K562 (cell line): Measurements from ENCODE around the gene PAFAH1B1. TPM values are rescaled to one million over a fixed set of nuclear protein-coding genes. Genes with fewer than 3 reads are reported as not detected.

Experiments used
- ATAC-seq: fragments of 200-7000 bp; cut with Tn5 transposase; 3 replicates; pipeline ENCODE4 v1.9.1; 2020; ENCODE audit warnings: moderate library complexity
- BruUV-seq: library from RNA; stranded (reverse); fragments of 400-500 nt; replicated peaks from 2 replicates; lab custom pipeline; 2021; lab: Mats Ljungman, UMichigan
- CTCF ChIA-PET: fragments of 300-600 bp; formaldehyde crosslinking; extraction: SDS; loops from one replicate; lab custom pipeline; 2021; ENCODE audit warnings: low intra/inter-chr PET ratio; lab: Yijun Ruan, JAX
- POLR2A ChIA-PET: fragments of 300-600, 350-650 bp; sonication (Branson Sonifier 250); formaldehyde crosslinking; extraction: SDS; loops from one replicate; lab custom pipeline; 2021; ENCODE audit warnings: antibody characterized with exemption, inconsistent platforms; lab: Yijun Ruan, JAX
- DNase-seq, 4 experiments: peaks; one replicate each; pipeline versions ENCODE4 v3.0.0 to v3.0.0-alpha.2; 2011 to 2018; ENCODE audit warnings: low spot score in 3 of 4, mixed read lengths in 3 of 4; ENCODE audit errors: extremely low read depth in 1 of 4
- FAIRE-seq: peaks from 2 replicates; lab custom pipeline; 2011; peaks lifted over from hg19 to GRCh38; lab: Jason Lieb, UNC
- H2AFZ ChIP-seq: 2 replicates; pipeline ENCODE4 v1.6.0; 2011; ENCODE audit warnings: low read depth, low read length, control low read depth, inconsistent platforms
- H3K27ac ChIP-seq: fragments of 200-600 bp; 3 replicates; pipeline ENCODE4 v1.8.0; 2011; ENCODE audit warnings: low read depth, mild to moderate bottlenecking, control low read depth, inconsistent platforms, low read length, moderate library complexity, mixed read lengths; ENCODE audit errors: extremely low read depth
- H3K27me3 ChIP-seq, 2 experiments: fragments of 300-600 bp in 1 of 2; 2 replicates in 1 of 2; 3 replicates in 1 of 2; pipeline versions ENCODE4 v1.6.0 to v1.8.0; 2011; ENCODE audit warnings: inconsistent platforms in 2 of 2, low read length in 2 of 2, mild to moderate bottlenecking in 1 of 2, mixed read lengths in 1 of 2, moderate library complexity in 1 of 2; ENCODE audit not compliant: control insufficient read depth in 2 of 2, insufficient read depth in 2 of 2
- H3K36me3 ChIP-seq: fragments of 300-600 bp; 3 replicates; pipeline ENCODE4 v1.8.0; 2011; ENCODE audit warnings: mild to moderate bottlenecking, low read length, inconsistent platforms; ENCODE audit not compliant: control insufficient read depth, insufficient read depth
- H3K4me1 ChIP-seq, 2 experiments: fragments of 200-600 bp in 1 of 2; replicated peaks in 1 of 2; 2 replicates in 1 of 2; 3 replicates in 1 of 2; pipeline versions ENCODE4 v1.5.1 to v1.8.0; 2011; ENCODE audit warnings: inconsistent platforms in 2 of 2, low read length in 2 of 2, mild to moderate bottlenecking in 1 of 2, mixed read lengths in 1 of 2, moderate library complexity in 1 of 2; ENCODE audit not compliant: control insufficient read depth in 2 of 2, insufficient read depth in 2 of 2
- H3K4me2 ChIP-seq: 2 replicates; pipeline ENCODE4 v1.6.1; 2011; ENCODE audit warnings: low read length, control low read depth, inconsistent platforms, mixed read lengths; ENCODE audit not compliant: insufficient read depth
- H3K4me3 ChIP-seq: fragments of 200-600 bp; sonication (generic), shearing (Covaris generic); 2 replicates; pipeline ENCODE4 v1.5.1; 2016; ENCODE audit warnings: control low read depth, inconsistent platforms
- H3K79me2 ChIP-seq: fragments of 200-600 bp; 3 replicates; pipeline ENCODE4 v1.8.0; 2011; ENCODE audit warnings: low read length, inconsistent platforms; ENCODE audit not compliant: control insufficient read depth, insufficient read depth
- H3K9ac ChIP-seq, 2 experiments: 2 replicates each; pipeline versions ENCODE4 v1.6.0 to v1.6.1; 2011; ENCODE audit warnings: low read depth in 2 of 2, low read length in 2 of 2, control low read depth in 1 of 2, inconsistent platforms in 1 of 2, mild to moderate bottlenecking in 1 of 2, mixed read lengths in 1 of 2; ENCODE audit not compliant: insufficient read depth in 1 of 2
- H3K9me1 ChIP-seq: one replicate; pipeline ENCODE4 v1.6.0; 2011; ENCODE audit warnings: inconsistent platforms, mild to moderate bottlenecking, low read length, moderate library complexity; ENCODE audit not compliant: control insufficient read depth, insufficient read depth
- H3K9me3 ChIP-seq: replicated peaks from 2 replicates; pipeline ENCODE4 v1.5.1; 2011; ENCODE audit warnings: low read depth, low read length, inconsistent platforms; ENCODE audit not compliant: control insufficient read depth, insufficient read depth
- H4K20me1 ChIP-seq: replicated peaks from 2 replicates; pipeline ENCODE4 v1.6.1; 2011; ENCODE audit warnings: low read length, inconsistent platforms, mixed read lengths; ENCODE audit not compliant: control insufficient read depth, insufficient read depth
- CHD1 ChIP-seq: fragments of 200-600 bp; sonication (generic); IDR thresholded peaks from one replicate; pipeline ENCODE4 v1.6.1; 2012; ENCODE audit warnings: mild to moderate bottlenecking, moderate library complexity, low read length, inconsistent platforms
- DDX20 ChIP-seq: fragments of 450-650 bp; IDR thresholded peaks from 2 replicates; pipeline ENCODE4 v1.6.1; 2016; ENCODE audit warnings: missing genetic modification characterization, low read depth, mild to moderate bottlenecking, missing compliant biosample characterization, moderate library complexity
- ETV6 ChIP-seq, 3 experiments: fragments of 150-350 bp in 1 of 3; sonication (generic) in 1 of 3; formaldehyde crosslinking in 1 of 3; IDR thresholded peaks; 2 replicates each; pipeline versions ENCODE4 v1.6.1 to v1.8.0; 2014 to 2022; ENCODE audit warnings: borderline replicate concordance in 2 of 3, low read depth in 2 of 3, antibody characterized with exemption in 1 of 3, low read length in 1 of 3, mild to moderate bottlenecking in 1 of 3, missing genetic modification reagents in 1 of 3
- ZNF3 ChIP-seq: fragments of 250-450 bp; sonication (Bioruptor Pico); IDR thresholded peaks from 2 replicates; pipeline ENCODE4 v1.5.0; 2021; ENCODE audit warnings: mild to moderate bottlenecking, moderate library complexity
- WGBS: fragments of 100-300 bp; shearing (Covaris generic); methylation state at CpG from one replicate; pipeline ENCODE4 v1.1.6; 2016; ENCODE audit warnings: low coverage, mixed read lengths; ENCODE audit not compliant: insufficient coverage; ENCODE audit errors: missing lambda C conversion rate; 5-methylcytosine and 5-hydroxymethylcytosine counted together
- in situ Hi-C: fragments of 300-500 bp; cut with MboI; formaldehyde crosslinking; loops from 4 replicates; pipeline ENCODE4 v1.15.0; 2018; ENCODE audit warnings: inconsistent platforms, mixed read lengths
- intact Hi-C: fragments of 100-400 bp; cut with micrococcal nuclease; formaldehyde crosslinking; loops from 2 replicates; pipeline ENCODE4 v1.14.2; 2022
- polyA plus RNA-seq, 8 experiments: library from polyadenylated mRNA; depleted of rRNA in 4 of 8; stranded (reverse) in 5 of 8; unstranded in 3 of 8; fragments of >200 nt; fragmentation: Nextera tagmentation in 2 of 8; fragmentation: Illumina TruSeq in 1 of 8; extraction: Ambion mirVana in 2 of 8; extraction: Trizol in 1 of 8; gene quantifications; 2 replicates each; pipeline versions ENCODE4 v1.2.1 to v1.2.3, GENCODE V29; 2011 to 2014; ENCODE audit warnings: inconsistent platforms in 1 of 8, missing spikeins in 1 of 8
- total RNA-seq, 7 experiments: library from RNA; depleted of rRNA in 6 of 7; stranded (reverse); fragments of >200 nt in 6 of 7; fragmentation: Illumina TruSeq in 2 of 7; extraction: Trizol in 2 of 7; gene quantifications; 2 replicates each; pipeline versions ENCODE4 v1.2.1 to v1.2.3, GENCODE V29; 2011 to 2021; ENCODE audit warnings: low replicate concordance in 1 of 7
- TF ChIP-seq, protein P1 (sequence below): sonication (generic); formaldehyde crosslinking; IDR thresholded peaks from 2 replicates; pipeline ENCODE4 v1.8.1; 2023; ENCODE audit warnings: mild to moderate bottlenecking, missing genetic modification reagents, moderate library complexity
- TF ChIP-seq, protein P2 (sequence below), 2 experiments: fragments of 450-650 bp; formaldehyde crosslinking in 1 of 2; IDR thresholded peaks; 2 replicates each; pipeline versions ENCODE4 v1.4.0 to v1.6.1; 2014 to 2020; ENCODE audit warnings: mild to moderate bottlenecking in 2 of 2, borderline replicate concordance in 1 of 2, low read depth in 1 of 2

The PAFAH1B1 gene
- total and polyA plus RNA-seq, 9 of the 15 experiments (the other 6 are each of a cell fraction or from before 2014, with no cell fraction given) = 23.3 to 66.4 (median 40.2) TPM

DNA sequence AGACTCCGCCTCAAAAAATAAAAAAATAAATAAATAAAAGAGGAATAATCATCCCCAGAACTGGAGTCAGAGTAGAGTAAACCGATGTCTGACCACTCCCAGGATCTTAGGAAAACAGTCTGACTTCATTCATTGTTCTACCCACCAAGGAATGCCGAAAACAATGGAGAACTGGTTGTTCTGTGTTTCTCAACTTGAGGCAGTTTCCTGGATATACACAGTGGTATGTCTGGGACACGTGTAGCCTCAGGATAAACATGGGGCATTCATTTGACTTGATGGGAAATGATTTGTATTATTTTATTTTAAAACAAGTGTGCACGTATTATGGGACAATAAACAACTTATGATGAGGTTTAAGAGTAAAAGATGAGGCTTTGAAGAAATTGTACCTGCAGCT is 32.8 kb upstream of the PAFAH1B1 start:
- no peaks in the 10 kb centered on the region for H3K9me3 ChIP-seq
- CTCF ChIA-PET = no interaction called here
- TF ChIP-seq CHD1 = no peak
- TF ChIP-seq, protein P1, sequence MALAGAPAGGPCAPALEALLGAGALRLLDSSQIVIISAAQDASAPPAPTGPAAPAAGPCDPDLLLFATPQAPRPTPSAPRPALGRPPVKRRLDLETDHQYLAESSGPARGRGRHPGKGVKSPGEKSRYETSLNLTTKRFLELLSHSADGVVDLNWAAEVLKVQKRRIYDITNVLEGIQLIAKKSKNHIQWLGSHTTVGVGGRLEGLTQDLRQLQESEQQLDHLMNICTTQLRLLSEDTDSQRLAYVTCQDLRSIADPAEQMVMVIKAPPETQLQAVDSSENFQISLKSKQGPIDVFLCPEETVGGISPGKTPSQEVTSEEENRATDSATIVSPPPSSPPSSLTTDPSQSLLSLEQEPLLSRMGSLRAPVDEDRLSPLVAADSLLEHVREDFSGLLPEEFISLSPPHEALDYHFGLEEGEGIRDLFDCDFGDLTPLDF (CRISPR knock-in tag) = no peak
- TF ChIP-seq, protein P2, sequence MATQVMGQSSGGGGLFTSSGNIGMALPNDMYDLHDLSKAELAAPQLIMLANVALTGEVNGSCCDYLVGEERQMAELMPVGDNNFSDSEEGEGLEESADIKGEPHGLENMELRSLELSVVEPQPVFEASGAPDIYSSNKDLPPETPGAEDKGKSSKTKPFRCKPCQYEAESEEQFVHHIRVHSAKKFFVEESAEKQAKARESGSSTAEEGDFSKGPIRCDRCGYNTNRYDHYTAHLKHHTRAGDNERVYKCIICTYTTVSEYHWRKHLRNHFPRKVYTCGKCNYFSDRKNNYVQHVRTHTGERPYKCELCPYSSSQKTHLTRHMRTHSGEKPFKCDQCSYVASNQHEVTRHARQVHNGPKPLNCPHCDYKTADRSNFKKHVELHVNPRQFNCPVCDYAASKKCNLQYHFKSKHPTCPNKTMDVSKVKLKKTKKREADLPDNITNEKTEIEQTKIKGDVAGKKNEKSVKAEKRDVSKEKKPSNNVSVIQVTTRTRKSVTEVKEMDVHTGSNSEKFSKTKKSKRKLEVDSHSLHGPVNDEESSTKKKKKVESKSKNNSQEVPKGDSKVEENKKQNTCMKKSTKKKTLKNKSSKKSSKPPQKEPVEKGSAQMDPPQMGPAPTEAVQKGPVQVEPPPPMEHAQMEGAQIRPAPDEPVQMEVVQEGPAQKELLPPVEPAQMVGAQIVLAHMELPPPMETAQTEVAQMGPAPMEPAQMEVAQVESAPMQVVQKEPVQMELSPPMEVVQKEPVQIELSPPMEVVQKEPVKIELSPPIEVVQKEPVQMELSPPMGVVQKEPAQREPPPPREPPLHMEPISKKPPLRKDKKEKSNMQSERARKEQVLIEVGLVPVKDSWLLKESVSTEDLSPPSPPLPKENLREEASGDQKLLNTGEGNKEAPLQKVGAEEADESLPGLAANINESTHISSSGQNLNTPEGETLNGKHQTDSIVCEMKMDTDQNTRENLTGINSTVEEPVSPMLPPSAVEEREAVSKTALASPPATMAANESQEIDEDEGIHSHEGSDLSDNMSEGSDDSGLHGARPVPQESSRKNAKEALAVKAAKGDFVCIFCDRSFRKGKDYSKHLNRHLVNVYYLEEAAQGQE (IDR thresholded peaks at IDR 0.05; ENCODE audit: borderline replicate concordance) = no peak
- TF ChIP-seq, protein P2 (CRISPR knock-in tag; IDR thresholded peaks at IDR 0.05; ENCODE audit: low read depth) = no peak
- no peak for TF ChIP-seq ETV6 (IDR thresholded peaks at IDR 0.05; ENCODE audit: borderline replicate concordance in 1 of 2, low read depth in 2 of 2, low read length in 1 of 2)
- TF ChIP-seq ETV6 (CRISPR knock-in tag; IDR thresholded peaks at IDR 0.05; ENCODE audit: borderline replicate concordance) = no peak
- no peak for TF ChIP-seq ZNF3 (CRISPR knock-in tag)
- TF ChIP-seq DDX20 (tag) = no peak
- no peaks in the 10 kb centered on the region for H3K79me2 ChIP-seq
- no peak for DNase-seq
- no peak overlapping the region for H3K27ac ChIP-seq
- H3K4me3 ChIP-seq = no peak overlapping the region
- no peak overlapping the region for H3K9ac ChIP-seq
- 30% methylated on average over 5 of the region's 5 CpGs for WGBS
- ATAC-seq = no peak
- intact Hi-C loops (no loop called here), in situ Hi-C loops (no loop called here)
- H3K4me2 ChIP-seq = no peak overlapping the region
- POLR2A ChIA-PET = interaction anchor here (1.0 kb wide), 1 partner anchor 10 kb away, joined by 3 read pairs; no protein-coding TSS in a partner anchor
- H3K27me3 ChIP-seq = no peaks in the 10 kb centered on the region; a peak in 1 of 5 replicates
- H3K9me1 ChIP-seq = no peaks in the 10 kb centered on the region
- no peak for FAIRE-seq
- H2AFZ ChIP-seq = no peak overlapping the region
- no peaks in the 10 kb centered on the region for H3K36me3 ChIP-seq
- no peaks in the 10 kb centered on the region; a peak in 1 of 5 replicates for H3K4me1 ChIP-seq
- H4K20me1 ChIP-seq = no peaks in the 10 kb centered on the region
- no TSS peak for BruUV-seq
